H9 (cell line): Measurements from ENCODE around the gene FBXW4. TPM values are rescaled to one million over a fixed set of nuclear protein-coding genes. Genes with fewer than 3 reads are reported as not detected.

Source experiments
- DNase-seq: peaks from one replicate; pipeline ENCODE4 v3.0.0-alpha.2; 2017
- H2AFZ ChIP-seq: one replicate; pipeline ENCODE4 v1.6.1; 2013; ENCODE audit warnings: mild to moderate bottlenecking, low read length, control low read depth, moderate library complexity
- H2AK5ac ChIP-seq: 2 replicates; pipeline ENCODE4 v1.6.1; 2013; ENCODE audit warnings: low read length, control low read depth, mixed read lengths; ENCODE audit not compliant: insufficient read length
- H2BK120ac ChIP-seq: one replicate; pipeline ENCODE4 v1.6.1; 2013; ENCODE audit warnings: low read depth, mild to moderate bottlenecking, low read length, control low read depth, inconsistent platforms; ENCODE audit not compliant: poor library complexity, severe bottlenecking
- H2BK12ac ChIP-seq: 2 replicates; pipeline ENCODE4 v1.6.1; 2013; ENCODE audit warnings: low read length, control low read depth, mixed read lengths, low read depth; ENCODE audit not compliant: insufficient read length
- H2BK15ac ChIP-seq: 2 replicates; pipeline ENCODE4 v1.6.1; 2013; ENCODE audit warnings: low read depth, low read length, control low read depth
- H2BK20ac ChIP-seq: one replicate; pipeline ENCODE4 v1.6.1; 2013; ENCODE audit warnings: low read depth, mild to moderate bottlenecking, low read length, control low read depth, inconsistent platforms; ENCODE audit not compliant: poor library complexity, severe bottlenecking
- H2BK5ac ChIP-seq: 2 replicates; pipeline ENCODE4 v1.6.1; 2013; ENCODE audit warnings: low read length, control low read depth, mixed read lengths; ENCODE audit not compliant: insufficient read length
- H3K14ac ChIP-seq: 2 replicates; pipeline ENCODE4 v1.6.1; 2013; ENCODE audit warnings: low read length, control low read depth; ENCODE audit not compliant: insufficient read depth
- H3K18ac ChIP-seq: 2 replicates; pipeline ENCODE4 v1.6.1; 2013; ENCODE audit warnings: low read depth, mild to moderate bottlenecking, mixed read lengths, low read length, control low read depth; ENCODE audit not compliant: insufficient read length
- H3K23ac ChIP-seq: 2 replicates; pipeline ENCODE4 v1.6.1; 2013; ENCODE audit warnings: low read length, control low read depth, mixed read lengths, low read depth; ENCODE audit not compliant: insufficient read length
- H3K23me2 ChIP-seq: 2 replicates; pipeline ENCODE4 v1.6.1; 2013; ENCODE audit warnings: low read depth, mild to moderate bottlenecking, mixed read lengths, low read length, control low read depth; ENCODE audit not compliant: insufficient read length, poor library complexity, severe bottlenecking
- H3K27ac ChIP-seq: 2 replicates; pipeline ENCODE4 v1.5.1; 2013; ENCODE audit warnings: low read length, control low read depth, mixed read lengths, low read depth; ENCODE audit not compliant: insufficient read length
- H3K27me3 ChIP-seq: 2 replicates; pipeline ENCODE4 v1.6.1; 2013; ENCODE audit warnings: low read length, control low read depth, inconsistent platforms; ENCODE audit not compliant: insufficient read depth
- H3K4ac ChIP-seq: 2 replicates; pipeline ENCODE4 v1.6.1; 2013; ENCODE audit warnings: low read depth, mild to moderate bottlenecking, control low read depth, inconsistent platforms, low read length, moderate library complexity
- H3K4me1 ChIP-seq: 2 replicates; pipeline ENCODE4 v1.6.1; 2013; ENCODE audit warnings: low read length, control low read depth, inconsistent platforms; ENCODE audit not compliant: insufficient read depth
- H3K4me2 ChIP-seq: 2 replicates; pipeline ENCODE4 v1.6.1; 2013; ENCODE audit warnings: low read length, control low read depth, mixed read lengths; ENCODE audit not compliant: insufficient read length, insufficient read depth
- H3K56ac ChIP-seq: 2 replicates; pipeline ENCODE4 v1.6.1; 2013; ENCODE audit warnings: low read depth, mild to moderate bottlenecking, mixed read lengths, low read length, control low read depth; ENCODE audit not compliant: insufficient read length
- H3K79me1 ChIP-seq: 2 replicates; pipeline ENCODE4 v1.6.1; 2013; ENCODE audit warnings: low read depth, mild to moderate bottlenecking, moderate library complexity, low read length, control low read depth, inconsistent platforms; ENCODE audit not compliant: insufficient read depth, poor library complexity, severe bottlenecking
- H3K79me2 ChIP-seq: 2 replicates; pipeline ENCODE4 v1.6.1; 2013; ENCODE audit warnings: low read length, control low read depth, inconsistent platforms; ENCODE audit not compliant: insufficient read depth
- H3K9ac ChIP-seq: 2 replicates; pipeline ENCODE4 v1.6.1; 2013; ENCODE audit warnings: low read length, control low read depth, mixed read lengths; ENCODE audit not compliant: insufficient read length; ENCODE audit errors: extremely low read depth
- H3K9me3 ChIP-seq: one replicate; pipeline ENCODE4 v1.6.1; 2013; ENCODE audit warnings: low read depth, low read length, inconsistent platforms; ENCODE audit not compliant: control insufficient read depth
- H3T11ph ChIP-seq: one replicate; pipeline ENCODE4 v1.6.1; 2013; ENCODE audit warnings: mild to moderate bottlenecking, low read length, control low read depth, inconsistent platforms
- H4K20me1 ChIP-seq: one replicate; pipeline ENCODE4 v1.6.1; 2013; ENCODE audit not compliant: control insufficient read depth, insufficient read length, insufficient read depth
- H4K5ac ChIP-seq: 2 replicates; pipeline ENCODE4 v1.6.1; 2013; ENCODE audit warnings: low read depth, mild to moderate bottlenecking, mixed read lengths, low read length, control low read depth; ENCODE audit not compliant: insufficient read length
- H4K8ac ChIP-seq: replicated peaks from 2 replicates; pipeline ENCODE4 v1.6.1; 2013; ENCODE audit warnings: low read length, control low read depth, mixed read lengths, low read depth; ENCODE audit not compliant: insufficient read length
- H4K91ac ChIP-seq: 2 replicates; pipeline ENCODE4 v1.6.1; 2013; ENCODE audit warnings: low read depth, mild to moderate bottlenecking, moderate library complexity, mixed read lengths, low read length, control low read depth; ENCODE audit not compliant: insufficient read length
- H3K27ac Mint-ChIP-seq, 3 experiments: 2 replicates in 2 of 3; 3 replicates in 1 of 3; pipeline ENCODE4 v1.8.0; 2020 to 2021; ENCODE audit warnings: mixed read lengths in 3 of 3, mild to moderate bottlenecking in 1 of 3, moderate library complexity in 1 of 3
- H3K27me3 Mint-ChIP-seq: 2 replicates; pipeline ENCODE4 v1.8.0; 2021; ENCODE audit warnings: low read depth, mild to moderate bottlenecking, moderate library complexity, mixed read lengths
- H3K36me3 Mint-ChIP-seq, 3 experiments: 2 replicates in 2 of 3; 3 replicates in 1 of 3; pipeline ENCODE4 v1.8.0; 2020 to 2021; ENCODE audit warnings: low read depth in 3 of 3, mixed read lengths in 3 of 3; ENCODE audit not compliant: insufficient read depth in 1 of 3
- H3K4me1 Mint-ChIP-seq, 2 experiments: 2 replicates each; pipeline ENCODE4 v1.8.0; 2020; ENCODE audit warnings: mixed read lengths in 2 of 2
- H3K4me3 Mint-ChIP-seq, 2 experiments: 2 replicates in 1 of 2; 3 replicates in 1 of 2; pipeline ENCODE4 v1.8.0; 2020 to 2021; ENCODE audit warnings: mild to moderate bottlenecking in 2 of 2, mixed read lengths in 2 of 2, moderate library complexity in 1 of 2
- H3K9me3 Mint-ChIP-seq, 2 experiments: 2 replicates in 1 of 2; 3 replicates in 1 of 2; pipeline ENCODE4 v1.8.0; 2020; ENCODE audit warnings: mild to moderate bottlenecking in 2 of 2, mixed read lengths in 2 of 2, moderate library complexity in 1 of 2
- CTCF ChIP-seq: fragments of 200-600 bp; sonication (generic); conservative IDR thresholded peaks from 3 replicates; pipeline ENCODE4 v1.8.0; 2021; ENCODE audit warnings: antibody characterized with exemption, mild to moderate bottlenecking
- WGBS: extraction: QIAGEN DNeasy Blood & Tissue Kit; methylation state at CpG from one replicate; pipeline ENCODE4 v1.1.7; 2013; ENCODE audit warnings: missing lambda C conversion rate, low lambda C conversion rate, mixed read lengths; ENCODE audit not compliant: insufficient read length; ENCODE audit errors: extremely low coverage; 5-methylcytosine and 5-hydroxymethylcytosine counted together
- total RNA-seq: library from RNA; stranded (reverse); gene quantifications from 2 replicates; pipeline ENCODE4 v1.2.1, GENCODE V29; 2021

Gene FBXW4
- total RNA-seq, 1 experiment from 2014 or later, result 41.6 TPM

GRCh38 chr10:101724446-101724845 lies 29.5 kb upstream of the FBXW4 start:
- no peaks in the 10 kb centered on the region for H3K23me2 ChIP-seq
- no peak overlapping the region for H2AFZ ChIP-seq
- no peaks in the 10 kb centered on the region for H3K27me3 ChIP-seq
- no peak overlapping the region for H2BK5ac ChIP-seq
- H2BK15ac ChIP-seq, result no peak overlapping the region
- H2BK12ac ChIP-seq, result no peak overlapping the region
- no peak overlapping the region for H3K23ac ChIP-seq
- no peak overlapping the region for H3T11ph ChIP-seq
- H4K5ac ChIP-seq, result no peak overlapping the region
- peak overlapping the region; percentile 70 for H3K56ac ChIP-seq
- H3K9me3 ChIP-seq, result no peaks in the 10 kb centered on the region
- no peaks in the 10 kb centered on the region for H4K20me1 ChIP-seq
- no peak overlapping the region for H3K9ac ChIP-seq
- no peak overlapping the region for H3K14ac ChIP-seq
- no peak overlapping the region for H4K91ac ChIP-seq
- H3K4me3 Mint-ChIP-seq, result no peak overlapping the region
- no peaks in the 10 kb centered on the region for H3K79me2 ChIP-seq
- H3K27ac Mint-ChIP-seq, result 0 out of 7 replicates have a peak overlapping the region, but pooled peaks of 1 of the 3 experiments have one; percentile 1
- no peak for TF ChIP-seq CTCF
- no peak for DNase-seq
- no peak overlapping the region for H3K4me2 ChIP-seq
- H3K4me1 Mint-ChIP-seq, result peaks cover 16 to 22% of the 10 kb centered on the region in 2 experiments
- H3K9me3 Mint-ChIP-seq, result no peaks in the 10 kb centered on the region
- H3K27me3 Mint-ChIP-seq, result peaks cover 4% of the 10 kb centered on the region
- no peaks in the 10 kb centered on the region for H3K79me1 ChIP-seq
- H3K4ac ChIP-seq, result no peak overlapping the region
- H3K4me1 ChIP-seq, result peaks cover 5% of the 10 kb centered on the region; the same call in 1 of the 2 replicates
- no peak overlapping the region for H3K27ac ChIP-seq
- H3K36me3 Mint-ChIP-seq, result no peaks in the 10 kb centered on the region
- no peak overlapping the region for H4K8ac ChIP-seq
- no peak overlapping the region for H3K18ac ChIP-seq
- H2BK20ac ChIP-seq, result no peak overlapping the region
- H2BK120ac ChIP-seq, result no peak overlapping the region
- no CpG with 5 or more reads among the region's 2 CpGs for WGBS
- H2AK5ac ChIP-seq, result no peak overlapping the region
